Retinal pigment epithelial cell (primary cell): ENCODE measurements around the gene EGFL6.
A peak's percentile ranks its signal among the peaks of the same experiment; 100 is the strongest.

ENCODE experiments used
- DNase-seq: peaks from one replicate; pipeline ENCODE4 v3.0.0-alpha.2; 2010; ENCODE audit warnings: low read depth
- H3K4me3 ChIP-seq: 2 replicates; pipeline ENCODE4 v1.5.1; 2011; ENCODE audit warnings: mild to moderate bottlenecking, low read length, control low read depth, moderate library complexity
- CTCF ChIP-seq: conservative IDR thresholded peaks from 2 replicates; pipeline ENCODE4 v1.5.1; 2011; ENCODE audit warnings: low read depth, low read length, control low read depth, inconsistent platforms

The EGFL6 gene

GRCh38 chrX:13569479-13570260 lies at the start of gene EGFL6:
Gene EGFL6 (plus strand): TSS chrX:13569601. CDS start chrX:13569862, 261 bp downstream.
- no peak for DNase-seq
- no peak for TF ChIP-seq CTCF
- peak within 1 kb of the TSS; percentile 21 for H3K4me3 ChIP-seq

GRCh38 chrX:13520351-13520750 lies 49.0 kb upstream of the EGFL6 start:
- TF ChIP-seq CTCF, result no peak
- H3K4me3 ChIP-seq, result no peak overlapping the region
- DNase-seq, result no peak

- no peak for DNase-seq
- H3K4me3 ChIP-seq, result no peak overlapping the region
- no peak for TF ChIP-seq CTCF
These were observed 48.5 kb upstream of the EGFL6 start for GRCh38 chrX:13520936-13521335.

GRCh38 chrX:13522811-13523210 lies 46.6 kb upstream of the EGFL6 start:
- no peak overlapping the region for H3K4me3 ChIP-seq
- no peak for TF ChIP-seq CTCF
- no peak for DNase-seq

GRCh38 chrX:13533726-13534125 lies 35.7 kb upstream of the EGFL6 start:
- TF ChIP-seq CTCF, result no peak
- no peak overlapping the region for H3K4me3 ChIP-seq
- DNase-seq, result peak; percentile 8

GRCh38 chrX:13535376-13536165 lies 33.8 kb upstream of the EGFL6 start:
- no peak for TF ChIP-seq CTCF
- no peak overlapping the region for H3K4me3 ChIP-seq
- peak; percentile 4 for DNase-seq
